ENCODE data around the gene OTOP1.

DNA sequence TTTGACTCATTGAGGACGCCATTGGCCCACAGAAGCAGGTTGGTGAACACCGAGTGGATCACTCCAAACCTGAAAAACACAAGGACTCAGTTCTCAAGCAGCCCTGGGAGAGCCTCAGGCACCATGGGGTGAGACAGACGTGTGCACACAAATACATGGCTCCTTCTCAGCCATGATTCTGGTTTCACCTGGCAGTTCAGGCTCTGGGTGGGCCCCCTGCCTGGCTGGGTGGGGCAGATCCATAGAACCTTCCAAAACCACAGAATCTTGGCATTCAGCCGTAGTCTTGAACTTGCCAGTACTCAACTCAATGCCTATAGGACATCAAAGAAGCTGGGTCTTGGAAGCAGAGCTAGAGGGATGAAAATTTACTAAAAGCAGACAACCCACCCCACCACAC lies 24.2 kb downstream of the OTOP1 start:
- TF ChIP-seq EZH2 (optimal IDR thresholded peaks at IDR 0.05; ENCODE audit: low read depth, low read length) (no peak), CTCF (IDR thresholded peaks at IDR 0.05; ENCODE audit: low read length) (no peak), EZH2phosphoT487 (IDR thresholded peaks at IDR 0.05; ENCODE audit: low read length) (no peak)

Data from MM.1S (cell line).